Stimulated activated CD8-positive, alpha-beta memory T cell treated with anti-CD3 and anti-CD28 coated beads, Interleukin-15, amount 100 ng/mL, for 48 hours (primary cell): Measurements from ENCODE around the gene PRKG1.

ENCODE experiments used
- DNase-seq, 2 donors: peaks; one replicate each; pipeline ENCODE4 v3.0.0-alpha.2; 2020; ENCODE audit warnings: low read depth in 2 of 2

Gene PRKG1

GRCh38 chr10:52314822-52315552 lies 1240.7 kb downstream of the PRKG1 start:
- DNase-seq = no peak

- DNase-seq = no peak
Measured at GRCh38 chr10:52316001-52316400, 1241.7 kb downstream of the PRKG1 start.

- DNase-seq = no peak
Measured at GRCh38 chr10:52316500-52316899, 1242.2 kb downstream of the PRKG1 start.

GRCh38 chr10:52318136-52318701 lies 1243.9 kb downstream of the PRKG1 start:
- DNase-seq = no peak

GRCh38 chr10:52318822-52319464 lies 1244.7 kb downstream of the PRKG1 start:
- DNase-seq = no peak

- DNase-seq = no peak
Measured at GRCh38 chr10:52319926-52320325, 1245.6 kb downstream of the PRKG1 start.

GRCh38 chr10:52322323-52322722 lies 1248.0 kb downstream of the PRKG1 start:
- no peak for DNase-seq

- DNase-seq = no peak
Measured at GRCh38 chr10:52322936-52323335, 1248.6 kb downstream of the PRKG1 start.

GRCh38 chr10:52326382-52326781 lies 1252.1 kb downstream of the PRKG1 start:
- no peak for DNase-seq

- no peak for DNase-seq
Measured at GRCh38 chr10:52331638-52332364, 1257.5 kb downstream of the PRKG1 start.

- DNase-seq = no peak
Measured at GRCh38 chr10:52332815-52333214, 1258.5 kb downstream of the PRKG1 start.

- DNase-seq = no peak
Measured at GRCh38 chr10:52334595-52334994, 1260.3 kb downstream of the PRKG1 start.

- no peak for DNase-seq
Measured at GRCh38 chr10:52335665-52336064, 1261.4 kb downstream of the PRKG1 start.

- no peak for DNase-seq
Measured at GRCh38 chr10:52337225-52337624, 1262.9 kb downstream of the PRKG1 start.

- no peak for DNase-seq
Measured at GRCh38 chr10:52343439-52343838, 1269.2 kb downstream of the PRKG1 start.

- DNase-seq = no peak
Measured at GRCh38 chr10:52346394-52347326, 1272.4 kb downstream of the PRKG1 start.

GRCh38 chr10:52347327-52347667 lies 1273.0 kb downstream of the PRKG1 start:
- no peak for DNase-seq
